GM20000 (cell line): ENCODE results near the gene PSPC1.

Source experiments
- DNase-seq: peaks from one replicate; pipeline ENCODE4 v3.0.0; 2012; ENCODE audit warnings: low spot score
- TF ChIP-seq, protein P1 (sequence below): IDR thresholded peaks from 2 replicates; pipeline ENCODE4 v1.5.1; 2012; ENCODE audit warnings: mild to moderate bottlenecking, control low read depth; ENCODE audit errors: extremely low read depth, missing control alignments

PSPC1 gene

DNA sequence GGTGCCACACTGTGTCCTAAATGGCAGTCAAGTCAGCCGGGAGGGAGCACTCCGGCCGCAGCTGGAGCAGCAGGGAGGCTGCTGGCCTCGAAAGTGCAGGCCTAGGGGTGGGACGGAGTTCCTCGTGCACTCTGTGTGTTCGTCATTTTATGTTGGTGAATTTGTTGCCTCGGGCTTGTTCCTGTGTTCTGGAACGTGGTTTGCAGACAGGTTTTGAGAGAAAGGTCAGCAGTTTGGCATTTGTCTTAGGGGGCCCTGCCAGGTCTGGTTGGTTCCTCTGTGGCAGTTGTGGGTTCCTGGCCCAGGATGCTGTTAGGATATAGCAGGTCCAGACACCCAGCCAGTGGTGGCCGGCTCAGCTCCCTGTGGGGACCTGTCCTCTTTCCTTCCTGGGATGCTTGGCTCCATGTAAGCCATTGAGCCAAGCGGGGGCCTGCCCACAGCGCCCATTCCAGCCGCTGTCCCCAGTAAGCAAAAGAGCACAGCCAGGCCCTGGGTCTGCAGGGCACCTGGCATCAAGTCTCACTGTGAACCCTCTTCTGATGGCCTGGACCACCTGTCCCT lies 119.2 kb downstream of the PSPC1 start:
- DNase-seq: no peak
- TF ChIP-seq, protein P1, sequence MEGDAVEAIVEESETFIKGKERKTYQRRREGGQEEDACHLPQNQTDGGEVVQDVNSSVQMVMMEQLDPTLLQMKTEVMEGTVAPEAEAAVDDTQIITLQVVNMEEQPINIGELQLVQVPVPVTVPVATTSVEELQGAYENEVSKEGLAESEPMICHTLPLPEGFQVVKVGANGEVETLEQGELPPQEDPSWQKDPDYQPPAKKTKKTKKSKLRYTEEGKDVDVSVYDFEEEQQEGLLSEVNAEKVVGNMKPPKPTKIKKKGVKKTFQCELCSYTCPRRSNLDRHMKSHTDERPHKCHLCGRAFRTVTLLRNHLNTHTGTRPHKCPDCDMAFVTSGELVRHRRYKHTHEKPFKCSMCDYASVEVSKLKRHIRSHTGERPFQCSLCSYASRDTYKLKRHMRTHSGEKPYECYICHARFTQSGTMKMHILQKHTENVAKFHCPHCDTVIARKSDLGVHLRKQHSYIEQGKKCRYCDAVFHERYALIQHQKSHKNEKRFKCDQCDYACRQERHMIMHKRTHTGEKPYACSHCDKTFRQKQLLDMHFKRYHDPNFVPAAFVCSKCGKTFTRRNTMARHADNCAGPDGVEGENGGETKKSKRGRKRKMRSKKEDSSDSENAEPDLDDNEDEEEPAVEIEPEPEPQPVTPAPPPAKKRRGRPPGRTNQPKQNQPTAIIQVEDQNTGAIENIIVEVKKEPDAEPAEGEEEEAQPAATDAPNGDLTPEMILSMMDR: no peak

DNA sequence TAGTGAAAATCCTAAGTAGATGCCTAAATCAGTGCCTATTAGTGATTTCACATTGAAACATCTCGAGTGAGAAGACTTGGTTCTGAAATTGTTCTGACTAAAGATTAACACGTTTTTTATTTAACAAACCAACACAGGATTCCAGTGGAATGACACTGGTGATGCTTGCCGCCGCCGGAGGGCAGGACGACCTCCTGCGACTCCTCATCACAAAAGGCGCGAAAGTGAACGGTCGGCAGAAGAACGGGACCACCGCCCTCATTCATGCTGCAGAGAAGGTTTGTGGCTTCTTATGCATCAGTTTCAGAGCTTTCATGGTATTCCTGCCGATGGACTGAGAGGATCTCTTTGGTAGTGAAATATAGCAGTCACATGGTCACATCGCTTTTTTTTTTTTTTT lies 121.2 kb downstream of the PSPC1 start:
- no peak for DNase-seq
- TF ChIP-seq, protein P1: no peak

DNA sequence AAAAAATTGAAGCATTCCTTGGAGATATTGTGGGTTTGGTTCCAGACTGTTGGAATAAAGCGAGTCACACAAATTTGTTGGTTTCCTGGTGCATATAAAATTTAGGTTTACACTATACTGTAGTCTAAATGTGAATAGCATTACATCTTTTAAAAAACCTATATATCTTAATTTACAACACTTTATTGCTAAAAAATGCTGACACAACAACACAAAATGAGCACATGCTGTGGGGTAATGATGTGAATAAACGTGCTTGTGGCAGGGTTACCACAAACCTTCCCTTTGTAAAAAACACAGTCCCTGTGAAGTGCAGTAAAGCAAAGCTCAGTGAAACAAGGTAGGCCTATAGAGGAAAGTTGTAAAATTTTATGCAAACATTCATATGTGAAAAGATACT lies 121.6 kb downstream of the PSPC1 start:
- TF ChIP-seq, protein P1: no peak

DNA sequence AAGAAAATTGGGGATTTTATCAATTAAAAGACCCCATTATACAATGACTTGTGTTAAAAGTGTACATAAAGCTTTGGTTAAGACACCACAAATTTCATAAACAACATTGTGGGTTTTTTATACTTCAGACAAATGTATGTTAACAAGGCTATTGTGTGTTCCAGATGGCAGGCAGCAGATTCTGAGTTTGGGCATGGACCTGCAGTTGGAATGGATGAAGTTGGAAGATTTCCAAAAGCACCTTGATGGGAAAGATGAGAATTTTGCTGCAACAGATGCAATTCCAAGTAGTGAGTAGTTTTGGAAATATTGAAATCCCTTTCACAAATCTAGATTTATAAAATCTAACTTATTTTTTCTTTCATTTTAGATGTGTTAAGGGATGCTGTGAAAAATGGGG lies 123.9 kb downstream of the PSPC1 start:
- TF ChIP-seq, protein P1: no peak
- DNase-seq: no peak

More for the DNA sequence above, 121.6 kb downstream of the PSPC1 start:
- DNase-seq: no peak

DNA sequence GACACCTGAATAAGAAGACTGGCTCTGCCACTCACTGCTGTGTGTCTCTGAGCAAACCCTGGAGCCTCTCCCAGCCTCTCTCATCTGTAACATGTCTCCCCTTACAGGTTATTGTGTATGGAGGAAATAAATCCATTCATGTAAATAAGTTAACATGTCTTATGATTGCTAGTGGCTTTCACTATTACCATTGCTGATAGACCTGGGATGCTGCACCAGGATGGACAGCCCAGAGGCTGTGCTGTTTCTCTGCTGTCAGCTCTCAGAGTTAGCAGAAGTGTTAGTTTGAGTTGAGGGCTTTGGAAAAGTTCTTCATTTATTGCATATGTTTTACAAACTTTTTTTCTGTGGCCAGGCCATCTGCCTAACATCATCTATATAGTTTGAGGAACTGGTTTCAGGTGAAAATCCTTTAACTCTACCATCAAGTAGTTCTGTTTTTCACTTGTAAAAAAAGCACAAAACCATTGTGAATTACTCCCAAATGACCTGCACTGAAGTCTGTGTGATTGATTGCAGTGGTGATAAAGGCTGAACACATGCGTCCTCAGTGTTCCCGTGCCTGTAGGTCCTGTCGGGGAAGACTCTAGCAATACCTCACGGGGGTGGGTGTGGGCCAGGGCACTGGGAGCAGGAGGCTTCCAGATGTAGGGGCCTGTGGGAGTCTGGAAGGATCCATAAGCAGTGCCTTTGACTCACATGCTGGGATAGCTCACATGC lies 124.7 kb downstream of the PSPC1 start:
- TF ChIP-seq, protein P1: no peak
- no peak for DNase-seq
